AG09319 (cell line): ENCODE results near the gene FBXO9.

ENCODE experiments used
- DNase-seq: peaks from one replicate; pipeline ENCODE4 v3.0.0-alpha.2; 2010; ENCODE audit warnings: low read depth; ENCODE audit errors: extremely low read depth
- TF ChIP-seq, protein P1 (sequence below): IDR thresholded peaks from 2 replicates; pipeline ENCODE4 v1.5.1; 2011; ENCODE audit warnings: low read depth, mild to moderate bottlenecking, inconsistent platforms, low read length, moderate library complexity

FBXO9 gene

DNA sequence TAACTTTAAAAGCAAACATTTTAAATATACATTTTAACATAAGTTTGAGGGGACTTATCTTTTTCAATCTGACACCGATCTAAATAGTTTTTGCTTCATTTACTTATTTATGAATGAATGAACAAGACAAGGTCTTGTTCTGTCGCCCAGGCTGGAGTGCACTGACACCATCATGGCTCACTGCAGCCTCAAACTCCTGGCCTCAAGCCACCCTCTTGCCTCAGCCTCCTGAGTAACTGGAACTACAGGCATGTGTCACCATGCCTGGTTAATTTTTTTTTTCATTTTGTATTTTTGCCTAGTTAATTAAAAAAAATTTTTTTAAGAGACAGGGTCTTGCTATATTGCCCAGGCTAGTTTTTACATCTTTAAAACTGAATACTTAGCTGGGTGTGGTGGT lies 25.4 kb downstream of the FBXO9 start:
- no peak for DNase-seq
- TF ChIP-seq, protein P1, sequence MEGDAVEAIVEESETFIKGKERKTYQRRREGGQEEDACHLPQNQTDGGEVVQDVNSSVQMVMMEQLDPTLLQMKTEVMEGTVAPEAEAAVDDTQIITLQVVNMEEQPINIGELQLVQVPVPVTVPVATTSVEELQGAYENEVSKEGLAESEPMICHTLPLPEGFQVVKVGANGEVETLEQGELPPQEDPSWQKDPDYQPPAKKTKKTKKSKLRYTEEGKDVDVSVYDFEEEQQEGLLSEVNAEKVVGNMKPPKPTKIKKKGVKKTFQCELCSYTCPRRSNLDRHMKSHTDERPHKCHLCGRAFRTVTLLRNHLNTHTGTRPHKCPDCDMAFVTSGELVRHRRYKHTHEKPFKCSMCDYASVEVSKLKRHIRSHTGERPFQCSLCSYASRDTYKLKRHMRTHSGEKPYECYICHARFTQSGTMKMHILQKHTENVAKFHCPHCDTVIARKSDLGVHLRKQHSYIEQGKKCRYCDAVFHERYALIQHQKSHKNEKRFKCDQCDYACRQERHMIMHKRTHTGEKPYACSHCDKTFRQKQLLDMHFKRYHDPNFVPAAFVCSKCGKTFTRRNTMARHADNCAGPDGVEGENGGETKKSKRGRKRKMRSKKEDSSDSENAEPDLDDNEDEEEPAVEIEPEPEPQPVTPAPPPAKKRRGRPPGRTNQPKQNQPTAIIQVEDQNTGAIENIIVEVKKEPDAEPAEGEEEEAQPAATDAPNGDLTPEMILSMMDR, result no peak

DNA sequence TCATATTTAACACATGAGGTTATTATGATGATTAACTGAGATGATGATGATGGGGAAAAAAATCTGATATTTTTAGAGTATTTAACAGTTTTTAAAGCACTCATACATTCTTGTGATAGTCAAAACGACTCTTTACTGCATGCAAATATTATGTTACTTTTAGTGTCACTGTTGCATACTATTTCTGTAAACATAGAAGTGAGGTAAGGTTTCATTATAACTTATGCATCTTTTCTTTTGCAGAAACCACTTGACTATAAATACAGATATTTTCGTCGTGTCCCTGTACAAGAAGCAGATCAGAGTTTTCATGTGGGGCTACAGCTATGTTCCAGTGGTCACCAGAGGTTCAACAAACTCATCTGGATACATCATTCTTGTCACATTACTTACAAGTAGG lies 30.1 kb downstream of the FBXO9 start:
- TF ChIP-seq, protein P1, result no peak
- DNase-seq, result no peak

DNA sequence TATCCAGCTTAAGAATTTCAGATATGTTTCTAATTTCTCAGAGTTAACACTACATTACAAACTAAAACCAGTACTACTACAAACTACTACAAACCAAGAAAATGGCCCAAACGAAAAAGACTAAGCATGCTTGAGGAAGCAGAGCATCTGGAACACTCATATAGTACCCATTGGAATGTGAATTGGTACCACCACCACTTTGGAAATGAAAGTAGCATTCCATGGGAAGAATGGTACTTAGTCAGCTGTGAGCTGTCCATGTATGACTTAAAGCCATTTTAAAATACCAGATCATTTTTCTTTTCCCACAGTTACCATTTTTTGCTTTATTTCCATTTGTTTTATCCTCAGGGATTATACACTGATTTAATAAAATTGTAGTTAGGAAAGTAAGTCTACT lies 30.5 kb downstream of the FBXO9 start:
- TF ChIP-seq, protein P1, result no peak
- DNase-seq, result no peak

DNA sequence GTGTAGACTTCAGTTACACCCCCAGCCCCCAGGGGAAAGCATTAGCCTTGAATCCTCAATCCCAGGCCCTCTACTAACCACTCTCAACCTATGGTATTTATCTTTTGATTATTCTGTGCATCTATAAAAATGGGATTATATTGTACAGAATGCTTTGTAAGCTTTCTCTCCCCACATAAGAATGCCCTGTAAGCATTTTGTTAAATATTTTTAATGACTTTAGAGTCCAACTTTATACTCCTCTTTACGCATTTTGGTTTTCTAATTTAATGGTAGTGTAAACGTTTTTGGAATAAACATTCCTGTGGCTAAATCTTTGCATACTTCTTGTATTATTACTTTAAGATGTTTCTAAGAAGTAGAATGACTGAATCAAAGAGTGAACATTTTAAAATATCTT lies 35.4 kb downstream of the FBXO9 start:
- DNase-seq, result no peak
- TF ChIP-seq, protein P1, result no peak

DNA sequence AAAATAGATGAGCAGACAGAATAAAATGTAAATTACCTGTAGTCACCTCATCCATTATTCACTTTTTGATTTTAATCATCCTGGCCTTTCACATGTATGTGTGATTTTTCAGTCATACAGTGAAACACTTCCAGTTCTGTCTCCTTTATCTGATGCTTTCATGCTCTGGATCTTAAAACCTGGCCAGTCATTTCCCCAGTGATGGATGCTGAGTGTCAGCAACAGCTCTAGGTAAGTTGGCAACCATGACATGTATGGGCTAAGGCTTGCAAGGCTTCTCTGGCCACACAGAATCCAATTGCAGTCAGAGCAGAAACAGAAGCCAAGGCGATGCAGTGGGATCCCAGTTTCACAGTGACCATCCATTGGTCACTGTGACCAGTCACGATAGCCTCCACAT lies 35.8 kb downstream of the FBXO9 start:
- TF ChIP-seq, protein P1, result no peak
- DNase-seq, result no peak

DNA sequence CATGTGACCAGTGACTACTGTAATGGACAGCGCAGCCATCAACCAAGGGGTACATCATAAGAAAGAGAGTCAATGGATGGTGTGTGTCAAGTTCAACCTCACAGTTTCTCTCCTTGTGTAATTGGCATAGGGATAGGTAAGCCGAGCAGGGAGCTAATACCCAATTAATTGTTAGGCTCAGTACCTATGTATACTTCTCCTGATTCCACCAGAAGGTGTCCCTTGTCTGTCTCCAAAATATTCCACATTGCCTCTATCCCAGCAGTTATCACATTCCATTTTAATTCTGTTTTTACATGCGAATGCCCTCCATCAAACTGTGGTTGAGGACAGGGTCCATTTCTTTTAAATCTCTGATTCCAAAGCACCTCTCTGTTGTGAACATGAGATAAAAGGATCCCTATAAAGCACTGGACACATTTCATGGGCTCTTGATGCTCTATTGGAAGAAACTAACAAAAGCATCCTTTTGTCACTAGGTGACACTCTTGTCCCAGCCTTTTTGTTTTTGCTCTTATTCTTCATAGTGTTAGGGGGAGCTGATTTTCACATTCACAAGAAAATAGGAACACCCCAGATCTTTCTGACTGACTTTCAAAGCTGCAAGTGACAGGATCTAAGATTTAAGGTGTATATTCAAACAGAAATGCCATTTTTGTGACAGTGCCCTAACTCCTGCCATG lies 38.9 kb downstream of the FBXO9 start:
- no peak for DNase-seq
- TF ChIP-seq, protein P1, result no peak

DNA sequence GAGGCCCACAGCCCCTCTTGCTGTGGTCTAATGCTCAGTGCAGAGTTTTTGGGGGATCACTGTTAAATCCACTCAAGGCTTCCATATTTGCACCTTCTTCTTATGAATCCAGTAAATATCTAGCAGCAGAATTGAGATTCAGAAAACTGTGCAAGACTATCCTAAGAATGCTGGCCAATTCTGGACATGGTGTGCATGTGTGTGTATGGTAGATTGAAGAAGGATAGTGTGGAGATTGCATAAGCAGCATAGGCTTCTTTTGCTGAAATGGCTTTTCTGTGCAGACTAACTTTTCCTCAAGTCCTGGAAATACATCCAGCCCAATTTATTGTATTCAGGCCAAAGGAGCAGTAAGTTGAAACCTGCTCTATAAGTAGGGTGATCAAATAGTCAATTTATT lies 39.7 kb downstream of the FBXO9 start:
- TF ChIP-seq, protein P1, result no peak
- no peak for DNase-seq
